ENCODE data around the gene DDX49. TPM values are rescaled to one million over a fixed set of nuclear protein-coding genes. Genes with fewer than 3 reads are reported as not detected.
A peak's percentile ranks its signal among the peaks of the same experiment; 100 is the strongest.
"Not testable (repeated sequence)": the region's sequence is repeated elsewhere in the genome, so short reads cannot be mapped to it uniquely, and the experiment has no call there.

DDX49 gene
- total RNA-seq, 1 donor from 2014 or later: 55.0 TPM

DNA sequence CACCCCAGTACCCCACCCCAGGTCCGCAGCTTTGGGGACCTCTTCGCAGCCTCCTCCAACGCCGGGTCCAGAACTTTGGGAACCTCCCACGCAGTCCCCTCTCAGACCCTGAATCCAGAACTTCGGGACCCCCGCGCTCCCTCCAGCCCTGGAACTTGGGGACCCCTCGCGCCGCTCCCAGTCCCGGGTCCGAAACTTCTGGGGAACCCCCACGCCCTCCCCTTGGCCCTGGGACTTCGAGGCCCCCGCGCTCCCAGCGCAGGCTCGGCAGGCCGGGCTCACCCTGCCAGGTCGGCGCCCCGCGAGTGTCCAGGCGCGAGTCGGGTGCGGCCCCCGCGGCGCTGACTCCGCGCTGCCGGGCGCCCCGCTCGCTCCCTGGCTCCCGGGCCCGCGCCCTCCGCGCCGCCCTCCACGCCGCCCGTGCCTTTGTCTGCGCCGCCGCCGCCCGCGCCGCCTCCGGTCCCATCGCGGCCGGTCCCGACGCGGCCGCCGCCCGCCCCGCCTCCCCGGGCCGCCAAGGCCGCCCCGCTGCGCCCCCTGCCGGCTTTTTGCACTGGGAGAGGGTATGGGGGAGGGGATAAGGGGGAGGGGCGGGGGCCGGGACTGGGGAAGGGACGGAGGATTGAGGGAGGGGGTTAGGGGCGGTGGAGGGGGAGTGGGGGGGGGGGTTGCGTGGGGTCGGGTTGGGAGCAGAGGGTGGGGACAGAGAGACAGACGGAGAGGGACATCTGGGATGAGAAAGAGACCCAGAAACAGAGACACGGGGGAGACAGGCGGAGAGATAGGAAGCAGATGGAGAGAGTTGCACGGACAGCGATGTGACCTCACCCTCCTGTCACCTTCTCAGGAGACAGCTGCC is 21.5 kb downstream of the DDX49 start, which contains the start of gene HOMER3:
Gene HOMER3 (minus strand): TSS at position 449 of the 859 bp plus-strand sequence. CDS start 2,235 bp downstream, outside the sequence.
- DNase-seq (ENCODE audit: low read depth): peak; percentile 80

GRCh38 chr19:18941628-18942354 is 22.3 kb downstream of the DDX49 start:
- DNase-seq (ENCODE audit: low read depth): no peak

DNA sequence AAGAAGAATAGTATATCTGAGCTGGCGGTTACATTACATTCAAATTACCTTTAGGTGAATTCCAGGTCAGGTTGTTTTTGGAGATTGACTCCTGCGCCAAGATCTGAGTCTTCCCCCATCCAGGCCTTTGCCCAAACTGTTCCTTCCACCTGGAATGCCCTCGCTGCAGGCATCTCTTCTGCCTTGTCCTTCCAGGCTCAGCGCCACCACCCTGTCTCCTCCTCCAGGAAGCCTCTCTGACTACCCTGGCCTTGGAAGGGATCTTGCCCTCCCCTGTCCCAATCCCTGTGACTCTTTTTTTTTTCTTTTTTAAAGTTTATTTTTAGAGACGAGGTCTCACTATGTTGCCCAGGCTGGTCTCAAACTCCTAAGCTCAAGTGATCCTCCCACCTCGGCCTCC is 23.2 kb downstream of the DDX49 start:
- no peak for DNase-seq (ENCODE audit: low read depth)

DNA sequence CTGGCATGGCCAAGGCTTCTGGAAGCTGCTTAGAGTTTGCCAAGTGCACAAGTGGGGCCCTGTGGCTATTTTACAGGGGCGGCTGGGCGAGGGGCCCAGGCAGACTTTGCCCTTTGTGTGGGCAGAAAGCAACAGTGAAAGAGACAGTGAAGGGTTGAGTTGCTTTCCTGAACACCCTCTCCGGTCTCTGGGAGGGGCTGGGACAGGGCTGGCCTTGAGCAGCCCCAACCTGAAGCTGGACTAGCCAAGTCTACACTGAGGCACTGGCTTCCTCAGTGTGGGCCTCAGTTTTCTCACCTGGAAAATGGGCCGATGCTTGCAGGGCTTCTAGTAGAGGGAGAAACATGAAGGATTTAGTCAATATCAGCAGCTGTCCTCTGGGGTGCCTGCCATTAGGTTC is 23.9 kb downstream of the DDX49 start:
- DNase-seq (ENCODE audit: low read depth): no peak

GRCh38 chr19:18945297-18945696 is 25.8 kb downstream of the DDX49 start:
- no peak for DNase-seq (ENCODE audit: low read depth)

- no peak for DNase-seq (ENCODE audit: low read depth)
These were observed 26.8 kb downstream of the DDX49 start for GRCh38 chr19:18946335-18946734.

- DNase-seq (ENCODE audit: low read depth): no peak
These were observed 27.4 kb downstream of the DDX49 start for GRCh38 chr19:18946918-18947317.

GRCh38 chr19:18948075-18948975 is 28.8 kb downstream of the DDX49 start:
- DNase-seq (ENCODE audit: low read depth): no peak

GRCh38 chr19:18948976-18949356 is 29.5 kb downstream of the DDX49 start:
- DNase-seq (ENCODE audit: low read depth): no peak

GRCh38 chr19:18949858-18950257 is 30.3 kb downstream of the DDX49 start:
- DNase-seq (ENCODE audit: low read depth): no peak

- no peak for DNase-seq (ENCODE audit: low read depth)
These were observed 32.3 kb downstream of the DDX49 start for GRCh38 chr19:18951721-18952281.

- DNase-seq (ENCODE audit: low read depth): not testable (repeated sequence)
These were observed 33.0 kb downstream of the DDX49 start for GRCh38 chr19:18952364-18953003.

DNA sequence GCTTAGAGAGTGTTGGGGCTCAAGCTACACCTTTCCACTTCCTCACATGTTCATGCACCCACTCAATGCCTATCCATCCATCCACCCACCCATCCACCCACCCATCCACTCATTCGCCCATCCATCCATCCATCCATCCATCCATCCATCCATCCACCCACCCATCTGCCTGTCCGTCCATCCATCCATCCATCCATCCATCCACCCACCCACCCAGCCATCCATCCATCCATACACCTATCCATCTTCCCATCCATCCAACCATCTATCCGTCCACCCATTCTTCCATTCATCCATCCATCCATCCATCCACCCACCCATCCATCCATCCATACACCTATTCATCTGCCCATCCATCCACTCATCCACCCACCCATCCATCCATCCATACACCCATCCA is 34.6 kb downstream of the DDX49 start:
- no peak for DNase-seq (ENCODE audit: low read depth)

- no peak for DNase-seq (ENCODE audit: low read depth)
These were observed 35.5 kb downstream of the DDX49 start for GRCh38 chr19:18955042-18955441.

DNA sequence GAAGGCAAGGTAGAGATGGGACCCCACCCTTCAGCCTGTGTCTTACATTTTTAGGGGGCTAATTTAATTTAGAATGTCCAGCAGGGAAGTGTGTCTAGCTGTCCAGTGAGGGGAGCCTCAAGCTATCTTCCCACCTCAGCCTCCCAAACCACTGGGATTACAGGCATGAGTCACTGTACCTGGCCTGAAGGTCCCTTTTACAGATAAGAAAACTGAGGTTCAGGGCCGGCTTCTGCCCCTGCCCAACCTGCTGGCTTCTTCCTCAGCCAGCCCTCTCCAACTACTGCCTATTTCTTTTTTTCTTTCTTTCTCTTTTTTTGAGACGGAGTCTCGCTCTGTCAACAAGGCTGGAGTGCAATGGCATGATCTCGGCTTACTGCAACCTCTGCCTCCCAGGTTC is 40.9 kb downstream of the DDX49 start:
- DNase-seq (ENCODE audit: low read depth): no peak

- no peak for DNase-seq (ENCODE audit: low read depth)
These were observed 42.5 kb downstream of the DDX49 start for GRCh38 chr19:18961767-18962620.

GRCh38 chr19:18964121-18964520 is 44.6 kb downstream of the DDX49 start:
- DNase-seq (ENCODE audit: low read depth): no peak

DNA sequence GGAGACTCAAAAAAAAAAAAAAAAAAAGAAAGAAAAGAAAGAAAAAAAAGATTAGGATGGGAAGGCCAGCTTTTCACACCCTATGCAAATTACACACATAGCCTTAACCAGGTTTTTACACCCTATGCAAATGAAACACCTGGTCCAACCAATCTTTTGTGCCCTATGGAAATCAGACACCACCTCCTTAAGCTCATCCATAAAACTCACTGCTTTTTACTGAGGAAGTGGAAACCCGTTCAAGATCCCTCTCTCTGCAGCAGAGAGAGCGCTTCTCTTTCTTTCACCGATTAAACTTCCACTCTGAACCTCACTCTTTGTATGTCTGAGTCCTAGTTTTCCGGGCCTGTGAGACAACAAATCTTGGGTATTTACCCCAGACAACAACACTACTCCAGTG is 46.8 kb downstream of the DDX49 start:
- no peak for DNase-seq (ENCODE audit: low read depth)

GRCh38 chr19:18967358-18968146 is 48.0 kb downstream of the DDX49 start:
- DNase-seq (ENCODE audit: low read depth): no peak

All from myocyte (in vitro differentiated cells).